Thyroid gland (tissue), 4 donors: Measurements from ENCODE around the gene ZDHHC8. TPM values are rescaled to one million over a fixed set of nuclear protein-coding genes. Genes with fewer than 3 reads are reported as not detected.

Experiments used
- DNase-seq, 2 donors: peaks; one replicate each; pipeline ENCODE4 v3.0.0-alpha.2; 2019
- H3K27ac ChIP-seq, 3 donors: fragments of 200-600 bp; sonication (generic); 1 replicate in 2 of 3; 2 replicates in 1 of 3; pipeline ENCODE4 v1.5.1; 2016 to 2019; ENCODE audit warnings: mild to moderate bottlenecking in 1 of 3, moderate library complexity in 1 of 3
- H3K27me3 ChIP-seq: fragments of 200-600 bp; sonication (generic); one replicate; pipeline ENCODE4 v1.5.1; 2019
- H3K36me3 ChIP-seq, 2 donors: fragments of 200-600 bp; sonication (generic); one replicate each; pipeline ENCODE4 v1.5.1; 2016 to 2019
- H3K4me1 ChIP-seq, 2 donors: fragments of 200-600 bp; sonication (generic); one replicate each; pipeline ENCODE4 v1.5.1; 2017 to 2019
- H3K4me3 ChIP-seq, 3 donors: fragments of 200-600 bp; sonication (generic); replicated peaks in 1 of 3; 1 replicate in 2 of 3; 2 replicates in 1 of 3; pipeline ENCODE4 v1.5.1; 2016; ENCODE audit warnings: mild to moderate bottlenecking in 1 of 3
- H3K9me3 ChIP-seq: fragments of 200-600 bp; sonication (generic); one replicate; pipeline ENCODE4 v1.5.1; 2017
- CTCF ChIP-seq, 6 experiments: fragments of 200-600 bp in 3 of 6; fragments of 450-650 bp in 3 of 6; sonication (generic) in 3 of 6; IDR thresholded peaks; one replicate each; pipeline ENCODE4 v1.5.1; 2016 to 2019; ENCODE audit warnings: antibody characterized with exemption in 6 of 6, mild to moderate bottlenecking in 2 of 6, inconsistent platforms in 1 of 6, moderate library complexity in 1 of 6
- POLR2A ChIP-seq, 2 donors: fragments of 450-650 bp; IDR thresholded peaks; one replicate each; pipeline ENCODE4 v1.6.1; 2017; ENCODE audit warnings: antibody characterized with exemption in 2 of 2, mild to moderate bottlenecking in 2 of 2, moderate library complexity in 1 of 2
- WGBS, 2 donors: methylation state at CpG; one replicate each; pipeline ENCODE4 v1.1.5; 2017; 5-methylcytosine and 5-hydroxymethylcytosine counted together
- intact Hi-C: fragments of 100-400 bp; cut with DNase I; formaldehyde crosslinking; loops from one replicate; pipeline ENCODE4 v1.15.1; 2023
- total RNA-seq, 4 donors: library from RNA; depleted of rRNA; stranded (reverse); fragments of >200 nt; gene quantifications; one replicate each; pipeline ENCODE4 v1.2.3, GENCODE V29; 2016

ZDHHC8 gene
- total RNA-seq, 4 donors from 2014 or later: 13.4 to 22.4 (median 18.9) TPM

- 3% methylated on average over 22 to 39 of the region's 66 CpGs for WGBS, 2 donors
- Histone ChIP-seq H3K4me1 (peaks cover 11 to 17% of the 10 kb centered on the region in 2 donors), H3K27ac (peak overlapping the region in 1 of 3 donors; percentile 27), H3K4me3 (peak overlapping the region; percentile 4 to 62 (median 52)), H3K9me3 (no peaks in the 10 kb centered on the region), H3K27me3 (no peaks in the 10 kb centered on the region), H3K36me3 (peaks cover 16 to 49% of the 10 kb centered on the region in 2 donors)
- DNase-seq: peak; percentile 17 to 34
- TF ChIP-seq POLR2A (IDR thresholded peaks at IDR 0.05) (no peak), CTCF (IDR thresholded peaks at IDR 0.05) (no peak)
- intact Hi-C loops: loop anchor here (10.0 kb wide), 1 partner anchor 93 kb away; the partner anchor contains the start of gene TANGO2
These were observed 13.8 kb upstream of the ZDHHC8 start for GRCh38 chr22:20117633-20118299.

GRCh38 chr22:20118300-20119020 is 13.1 kb upstream of the ZDHHC8 start:
- peak overlapping the region in 1 of 3 donors; percentile 27 for H3K27ac ChIP-seq
- no peaks in the 10 kb centered on the region for H3K27me3 ChIP-seq
- no peaks in the 10 kb centered on the region for H3K9me3 ChIP-seq
- peaks cover 11 to 17% of the 10 kb centered on the region in 2 donors for H3K4me1 ChIP-seq
- H3K36me3 ChIP-seq: peaks cover 15 to 44% of the 10 kb centered on the region in 2 donors
- peak overlapping the region in 2 of 3 donors; percentile 52 to 62 for H3K4me3 ChIP-seq
- TF ChIP-seq CTCF (IDR thresholded peaks at IDR 0.05) (no peak), POLR2A (IDR thresholded peaks at IDR 0.05) (no peak)
- 26 to 29% methylated on average over 8 of the region's 8 CpGs for WGBS, 2 donors
- intact Hi-C loops: loop anchor here (10.0 kb wide), 1 partner anchor 94 kb away; the partner anchor contains the start of gene TANGO2
- DNase-seq: no peak

- intact Hi-C loops: loop anchor here (10.0 kb wide), 1 partner anchor 147 kb away; no protein-coding TSS in a partner anchor
- DNase-seq: no peak
- Histone ChIP-seq H3K27me3 (no peaks in the 10 kb centered on the region), H3K4me3 (no peak overlapping the region), H3K36me3 (peaks cover 17 to 45% of the 10 kb centered on the region in 2 donors), H3K27ac (no peak overlapping the region), H3K4me1 (peaks cover 0 to 11% of the 10 kb centered on the region in 2 donors), H3K9me3 (no peaks in the 10 kb centered on the region)
- TF ChIP-seq CTCF (IDR thresholded peaks at IDR 0.05) (no peak), POLR2A (IDR thresholded peaks at IDR 0.05) (no peak)
- WGBS, 2 donors: 94 to 97% methylated on average over 15 to 22 of the region's 22 CpGs
These were observed 9.7 kb upstream of the ZDHHC8 start for GRCh38 chr22:20121856-20122415.

- intact Hi-C loops: loop anchor here (10.0 kb wide), 1 partner anchor 149 kb away; no protein-coding TSS in a partner anchor
- Histone ChIP-seq H3K27ac (no peak overlapping the region), H3K4me1 (peaks cover 0 to 3% of the 10 kb centered on the region in 2 donors), H3K9me3 (no peaks in the 10 kb centered on the region), H3K27me3 (no peaks in the 10 kb centered on the region), H3K36me3 (peaks cover 17 to 48% of the 10 kb centered on the region in 2 donors), H3K4me3 (no peak overlapping the region)
- TF ChIP-seq CTCF (IDR thresholded peaks at IDR 0.05) (no peak), POLR2A (IDR thresholded peaks at IDR 0.05) (no peak)
- 92 to 96% methylated on average over 7 to 8 of the region's 13 CpGs for WGBS, 2 donors
- no peak for DNase-seq
These were observed 8.1 kb upstream of the ZDHHC8 start for GRCh38 chr22:20123366-20124082.
